Activated naive CD4-positive, alpha-beta T cell treated with Interleukin-2 at 50 U/mL for 16 hours (primary cell): ENCODE data around the gene GPALPP1.

Source experiments
- DNase-seq: peaks from one replicate; pipeline ENCODE4 v3.0.0-alpha.2; 2020

GPALPP1 gene

DNA sequence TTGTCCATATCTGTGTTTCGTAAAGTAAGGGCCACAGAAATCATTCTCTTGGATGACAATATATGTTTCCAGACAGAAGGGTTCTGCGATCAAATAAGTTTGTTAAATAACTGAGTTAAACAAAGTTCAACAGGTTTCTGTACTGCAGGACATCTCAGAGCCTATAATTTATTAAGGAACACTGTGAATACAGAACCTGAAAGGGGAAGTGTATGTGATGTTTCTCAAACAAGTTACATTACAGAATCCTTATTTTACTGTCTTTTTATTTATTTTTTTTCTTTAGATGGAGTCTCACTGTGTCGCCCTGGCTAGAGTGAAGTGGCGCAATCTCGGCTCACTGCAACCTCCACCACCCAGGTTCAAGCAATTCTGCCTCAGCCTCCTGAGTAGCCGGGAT, 75.6 kb downstream of the GPALPP1 start:
- no peak for DNase-seq

DNA sequence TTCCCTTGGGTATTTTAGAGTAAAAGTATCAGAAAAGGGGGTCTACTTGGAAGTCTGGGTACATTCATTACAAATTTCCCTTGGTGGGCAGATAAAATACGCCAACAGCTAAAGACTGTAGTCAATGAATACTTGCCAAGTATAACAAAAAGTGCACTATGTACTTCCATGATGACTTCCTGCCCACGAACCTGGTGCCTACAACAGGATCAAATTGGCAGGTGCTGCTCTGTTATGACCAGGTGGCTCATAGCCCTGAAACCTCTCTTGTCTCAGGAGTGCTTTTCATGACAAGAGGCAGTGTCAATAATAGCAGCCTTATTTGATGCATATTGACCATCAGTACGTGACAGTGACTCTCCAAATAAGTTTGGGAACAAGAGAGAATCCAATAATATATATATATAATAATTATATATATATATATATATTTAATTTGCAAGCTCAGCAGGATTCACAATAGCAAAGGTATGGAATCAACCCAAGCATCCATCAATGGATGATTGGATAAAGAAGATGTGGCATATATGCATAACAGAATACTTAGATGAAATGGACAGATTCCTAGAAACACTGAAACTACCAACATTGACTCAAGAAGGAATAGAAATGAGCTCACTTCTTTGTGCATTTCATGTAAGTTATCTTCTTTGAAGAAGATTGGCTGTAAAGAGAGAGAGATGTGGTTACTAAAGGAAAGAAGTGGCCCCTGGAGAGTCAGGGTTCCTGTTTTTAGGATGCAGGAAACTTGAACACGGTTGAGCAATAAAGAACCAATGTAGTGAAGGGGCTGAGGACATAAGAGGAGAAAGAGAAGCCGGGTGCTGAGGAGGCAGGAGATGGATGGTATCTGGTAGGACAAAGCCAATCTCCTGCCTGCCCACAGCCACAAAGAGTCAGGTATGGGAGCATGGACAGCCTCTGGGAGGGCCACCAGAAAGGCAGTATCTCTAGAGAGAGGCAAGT, 79.0 kb downstream of the GPALPP1 start:
- no peak for DNase-seq

- DNase-seq, result no peak
Measured at GRCh38 chr13:45073809-45074208, 84.5 kb downstream of the GPALPP1 start.

DNA sequence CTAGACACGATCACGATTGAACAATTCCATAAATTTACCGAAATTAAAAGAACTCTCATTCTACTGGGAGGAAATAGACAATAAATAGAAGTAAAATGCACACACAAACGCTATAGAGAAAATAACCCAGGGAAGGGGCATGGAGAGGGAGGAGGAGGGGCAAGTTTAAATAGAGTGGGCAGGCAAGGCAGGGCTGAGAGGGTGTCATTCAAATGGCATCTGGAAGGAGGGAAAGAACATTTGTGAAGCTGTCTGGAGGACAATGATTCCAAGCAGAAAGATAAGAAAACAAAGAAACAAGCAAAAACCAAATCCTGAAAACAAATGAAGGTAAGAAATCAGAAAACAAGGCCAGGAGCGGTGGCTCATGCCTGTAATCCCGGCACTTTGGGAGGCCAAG, 85.4 kb downstream of the GPALPP1 start:
- no peak for DNase-seq

GRCh38 chr13:45078003-45078402, 88.7 kb downstream of the GPALPP1 start:
- DNase-seq, result no peak
